ENCODE data around the gene IZUMO1. TPM values are rescaled to one million over a fixed set of nuclear protein-coding genes. Genes with fewer than 3 reads are reported as not detected.
A peak's percentile ranks its signal among the peaks of the same experiment; 100 is the strongest.

The IZUMO1 gene
- total and polyA plus RNA-seq, 2 of the 8 experiments (the other 6 are each of a cell fraction or from before 2014, with no cell fraction given): 0.33 to 1.8 TPM

DNA sequence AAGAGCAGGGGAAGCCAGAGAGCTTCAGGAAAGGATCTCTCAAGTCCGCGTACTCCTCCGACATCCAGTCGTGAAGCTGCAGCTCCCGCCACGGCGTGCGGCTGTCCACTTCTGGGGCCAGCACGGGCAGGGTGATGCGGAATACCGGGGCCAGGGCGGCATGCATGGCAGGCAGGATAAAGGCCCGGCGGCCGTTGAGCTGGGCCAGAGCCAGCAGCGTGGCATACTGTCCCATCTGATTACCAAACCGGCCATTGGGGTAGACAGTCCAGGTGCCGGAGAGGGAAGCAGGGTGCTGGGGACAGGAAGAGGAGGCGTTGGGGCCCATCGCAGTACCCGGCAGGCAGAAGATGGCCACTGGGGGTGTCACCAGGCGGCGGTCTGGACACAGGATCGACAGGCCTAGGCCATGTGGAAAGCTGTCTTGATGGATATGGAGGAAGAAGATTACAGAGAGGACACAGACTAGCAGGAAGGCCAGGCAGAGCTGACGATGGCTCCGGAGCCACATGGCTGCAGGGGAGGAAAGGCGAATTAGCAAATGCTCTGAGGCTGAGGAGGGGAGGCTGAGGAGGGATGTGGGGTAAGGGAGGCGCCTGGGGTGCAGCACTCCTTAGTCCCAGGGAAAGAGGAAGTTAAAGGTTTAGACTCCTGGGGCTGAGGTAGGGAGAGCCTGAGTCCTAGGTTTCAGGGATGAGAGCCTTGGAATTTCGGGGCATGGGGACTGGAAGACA, 4.2 kb upstream of the IZUMO1 start:
- H2BK120ac ChIP-seq (replicated peaks; ENCODE audit: low read depth, low read length): no peak overlapping the region
- no peak overlapping the region for H2BK15ac ChIP-seq (ENCODE audit: low read length)
- H4K91ac ChIP-seq (replicated peaks; ENCODE audit: insufficient read length, low read length): peak overlapping the region; percentile 52
- DNase-seq (ENCODE audit: low read depth in 1 of 2, low spot score in 2 of 2): no peak
- H3K79me1 ChIP-seq (ENCODE audit: low read depth, low read length): peaks cover 14% of the 10 kb centered on the region
- H4K20me1 ChIP-seq (replicated peaks in 1 of 2; ENCODE audit: control insufficient read depth in 1 of 2, insufficient read depth in 2 of 2, low read length in 2 of 2): peaks cover 3 to 7% of the 10 kb centered on the region in 2 experiments
- no peak overlapping the region for H3K4ac ChIP-seq (replicated peaks; ENCODE audit: insufficient read length, low read depth, low read length)
- H4K5ac ChIP-seq (ENCODE audit: insufficient read length, low read depth, low read length): no peak overlapping the region
- CTCF ChIA-PET (ENCODE audit: partially characterized antibody): interaction anchor here (0.7 to 2.1 kb wide), 9 partner anchors 9 to 85 kb away, joined by 3 to 9 read pairs (median 4); partner anchors contain the start of gene HSD17B14
- 92% methylated on average over 28 of the region's 29 CpGs; no CpG with 5 or more reads in 1 of the 2 experiments for WGBS, 2 experiments (ENCODE audit: extremely low coverage in 1 of 2, insufficient coverage in 1 of 2, insufficient read length in 1 of 2, insufficient replicate concordance in 2 of 2, low coverage in 1 of 2, low lambda C conversion rate in 2 of 2, missing lambda C conversion rate in 1 of 2)
- no peak overlapping the region for H2BK20ac ChIP-seq (ENCODE audit: low read length)
- H4K8ac ChIP-seq (ENCODE audit: extremely low read depth, insufficient read depth, low read length): no peak overlapping the region; the same call in 1 of the 2 replicates
- H2BK5ac ChIP-seq (ENCODE audit: low read depth, low read length): peak overlapping the region; percentile 44; the same call in 1 of the 2 replicates
- POLR2A ChIA-PET (ENCODE audit: partially characterized antibody): interaction anchor here (0.7 to 5.6 kb wide), 9 partner anchors 8 to 37 kb away, joined by 3 to 30 read pairs (median 4); no protein-coding TSS in a partner anchor
- H2AK5ac ChIP-seq (ENCODE audit: low read depth, low read length): no peak overlapping the region
- no peaks in the 10 kb centered on the region for H3K9me3 ChIP-seq (ENCODE audit: insufficient read depth in 2 of 2, low read depth in 1 of 2, low read length in 1 of 2)
- H3K36me3 ChIP-seq (ENCODE audit: control insufficient read depth in 2 of 4, insufficient read depth in 4 of 4, low read length in 3 of 4): peaks cover 11 to 30% (median 15%) of the 10 kb centered on the region in 4 experiments
- peaks cover 3 to 27% of the 10 kb centered on the region in 2 experiments; a peak in 3 of 4 replicates for H3K79me2 ChIP-seq (ENCODE audit: control insufficient read depth in 1 of 2, insufficient read depth in 2 of 2, low read length in 2 of 2)
- H3K4me2 ChIP-seq (ENCODE audit: insufficient read depth in 1 of 2, low read depth in 2 of 2, low read length in 2 of 2): peak overlapping the region; percentile 91 to 98
- peaks cover 15% of the 10 kb centered on the region for H3K23me2 ChIP-seq (ENCODE audit: low read depth, low read length)
- no peak for FAIRE-seq
- no peak overlapping the region for H3K56ac ChIP-seq (replicated peaks; ENCODE audit: insufficient read length, low read depth, low read length)
- H3K9ac ChIP-seq (replicated peaks in 1 of 4; ENCODE audit: extremely low read depth in 1 of 4, low read depth in 3 of 4, low read length in 3 of 4): no peak overlapping the region
- H2AFZ ChIP-seq (ENCODE audit: low read length): no peak overlapping the region
- no peak overlapping the region for H3K27ac ChIP-seq (ENCODE audit: low read depth, low read length)
- no peak overlapping the region for H3K18ac ChIP-seq (ENCODE audit: extremely low read depth, low read length)
- no peak overlapping the region for H3K14ac ChIP-seq (ENCODE audit: insufficient read length)
- peaks cover 8 to 23% (median 18%) of the 10 kb centered on the region in 4 experiments for H3K4me1 ChIP-seq (replicated peaks in 1 of 4; ENCODE audit: control insufficient read depth in 3 of 4, insufficient read depth in 4 of 4, low read length in 3 of 4)
- no peaks in the 10 kb centered on the region for H3K27me3 ChIP-seq (replicated peaks in 1 of 4; ENCODE audit: control insufficient read depth in 3 of 4, extremely low read depth in 1 of 4, insufficient read depth in 3 of 4, low read length in 3 of 4)
- 0 out of 2 replicates have a peak overlapping the region, but pooled peaks have one; percentile 12 for H2BK12ac ChIP-seq (ENCODE audit: low read depth, low read length)
- no peak overlapping the region for H3K23ac ChIP-seq (ENCODE audit: insufficient read length)
- peak overlapping the region; percentile 19 to 97 (median 59); a peak in 5 of 8 replicates for H3K4me3 ChIP-seq (ENCODE audit: extremely low read depth in 1 of 4, insufficient read depth in 2 of 4, low read depth in 3 of 4, low read length in 4 of 4)
- TF ChIP-seq NRF1 (IDR thresholded peaks at IDR 0.05; ENCODE audit: low read depth, low read length) (no peak), RNF2 (IDR thresholded peaks at IDR 0.05; ENCODE audit: borderline replicate concordance, low read depth, low read length, missing control alignments, poor library complexity, severe bottlenecking) (no peak), CEBPB (IDR thresholded peaks at IDR 0.05; ENCODE audit: low read depth, low read length) (no peak), SP4 (IDR thresholded peaks at IDR 0.05; ENCODE audit: low read length) (no peak), HDAC2 (IDR thresholded peaks at IDR 0.05; ENCODE audit: borderline replicate concordance in 1 of 2, low read depth in 2 of 2, low read length in 2 of 2) (no peak), POLR2A (IDR thresholded peaks at IDR 0.05; ENCODE audit: control extremely low read depth in 1 of 2, low read depth in 2 of 2, low read length in 2 of 2) (no peak), RAD21 (IDR thresholded peaks at IDR 0.05 in 1 of 2, conservative IDR thresholded peaks at IDR 0.05 in 1 of 2; ENCODE audit: low read depth in 2 of 2, low read length in 2 of 2) (no peak), PHF8 (conservative IDR thresholded peaks at IDR 0.05; ENCODE audit: low read depth, low read length) (no peak), TAF1 (IDR thresholded peaks at IDR 0.05; ENCODE audit: low read depth, low read length) (no peak)
